ENCODE results near the gene ALDH5A1. TPM values are rescaled to one million over a fixed set of nuclear protein-coding genes. Genes with fewer than 3 reads are reported as not detected.

ALDH5A1 gene
- total and polyA plus RNA-seq, 8 donors = 0.58 to 9.8 (median 2.5) TPM

DNA sequence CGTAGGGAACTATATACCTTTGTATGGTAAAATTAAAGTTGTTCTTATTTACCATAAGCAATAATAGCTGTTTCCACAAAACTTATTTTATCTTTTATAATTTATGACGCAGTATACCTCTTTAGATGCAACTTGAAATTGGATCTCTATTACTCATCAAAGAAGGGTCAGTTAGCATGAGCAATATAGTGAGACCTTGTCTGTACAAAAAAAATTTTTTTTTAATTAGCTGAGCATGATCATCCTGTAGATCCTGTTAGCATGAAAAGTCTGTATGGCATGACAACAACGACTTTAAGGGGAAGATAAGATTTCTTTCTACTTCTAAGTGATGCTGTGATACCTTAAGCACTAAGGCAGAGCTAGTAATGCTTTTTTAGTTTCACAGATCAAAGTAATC is 5.9 kb downstream of the ALDH5A1 start:
- intact Hi-C loops (cut with DNase I; ENCODE audit: low total_unique reads) = no loop called here
- no peak overlapping the region for H3K27ac ChIP-seq
- 80 to 89% (median 82%) methylated on average over 3 of the region's 3 CpGs for WGBS, 5 donors

DNA sequence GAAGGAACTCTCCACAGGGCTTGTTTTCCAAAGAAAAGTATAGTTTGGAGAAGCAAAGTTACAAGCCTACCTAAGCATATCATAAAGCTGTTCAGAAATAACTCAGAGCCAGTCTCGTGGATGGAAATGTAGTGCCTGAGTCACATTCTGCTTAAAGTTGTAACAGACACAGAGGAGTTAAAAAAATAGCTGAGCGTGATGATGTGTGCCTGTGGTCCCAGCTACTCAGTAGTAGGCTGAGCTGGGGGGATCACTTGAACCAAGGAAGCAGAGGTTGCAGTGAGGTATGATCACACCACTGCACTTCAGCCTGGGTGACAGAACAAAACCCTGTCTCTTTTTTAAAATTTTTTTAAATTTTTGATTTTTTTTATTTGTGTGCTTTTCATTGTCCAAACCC is 6.6 kb downstream of the ALDH5A1 start:
- H3K4me3 ChIP-seq = no peak overlapping the region
- 76 to 96% (median 86%) methylated on average over 2 of the region's 2 CpGs for WGBS, 5 donors
- no peak for DNase-seq

More for the DNA sequence above, 5.9 kb downstream of the ALDH5A1 start:
- Histone ChIP-seq H3K9me3 (peaks cover 0 to 4% (median 0%) of the 10 kb centered on the region in 4 donors), H3K27me3 (no peaks in the 10 kb centered on the region), H3K36me3 (peaks cover 4 to 41% (median 25%) of the 10 kb centered on the region in 4 donors), H3K4me1 (peaks cover 0 to 8% (median 6%) of the 10 kb centered on the region in 4 donors), H3K4me3 (no peak overlapping the region)
- DNase-seq = no peak
- TF ChIP-seq EP300 (IDR thresholded peaks at IDR 0.05) = no peak
- no peak for TF ChIP-seq POLR2AphosphoS5 (IDR thresholded peaks at IDR 0.05)
- TF ChIP-seq, protein P1, sequence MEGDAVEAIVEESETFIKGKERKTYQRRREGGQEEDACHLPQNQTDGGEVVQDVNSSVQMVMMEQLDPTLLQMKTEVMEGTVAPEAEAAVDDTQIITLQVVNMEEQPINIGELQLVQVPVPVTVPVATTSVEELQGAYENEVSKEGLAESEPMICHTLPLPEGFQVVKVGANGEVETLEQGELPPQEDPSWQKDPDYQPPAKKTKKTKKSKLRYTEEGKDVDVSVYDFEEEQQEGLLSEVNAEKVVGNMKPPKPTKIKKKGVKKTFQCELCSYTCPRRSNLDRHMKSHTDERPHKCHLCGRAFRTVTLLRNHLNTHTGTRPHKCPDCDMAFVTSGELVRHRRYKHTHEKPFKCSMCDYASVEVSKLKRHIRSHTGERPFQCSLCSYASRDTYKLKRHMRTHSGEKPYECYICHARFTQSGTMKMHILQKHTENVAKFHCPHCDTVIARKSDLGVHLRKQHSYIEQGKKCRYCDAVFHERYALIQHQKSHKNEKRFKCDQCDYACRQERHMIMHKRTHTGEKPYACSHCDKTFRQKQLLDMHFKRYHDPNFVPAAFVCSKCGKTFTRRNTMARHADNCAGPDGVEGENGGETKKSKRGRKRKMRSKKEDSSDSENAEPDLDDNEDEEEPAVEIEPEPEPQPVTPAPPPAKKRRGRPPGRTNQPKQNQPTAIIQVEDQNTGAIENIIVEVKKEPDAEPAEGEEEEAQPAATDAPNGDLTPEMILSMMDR (IDR thresholded peaks at IDR 0.05) = no peak
- TF ChIP-seq POLR2A (IDR thresholded peaks at IDR 0.05) = no peak

DNA sequence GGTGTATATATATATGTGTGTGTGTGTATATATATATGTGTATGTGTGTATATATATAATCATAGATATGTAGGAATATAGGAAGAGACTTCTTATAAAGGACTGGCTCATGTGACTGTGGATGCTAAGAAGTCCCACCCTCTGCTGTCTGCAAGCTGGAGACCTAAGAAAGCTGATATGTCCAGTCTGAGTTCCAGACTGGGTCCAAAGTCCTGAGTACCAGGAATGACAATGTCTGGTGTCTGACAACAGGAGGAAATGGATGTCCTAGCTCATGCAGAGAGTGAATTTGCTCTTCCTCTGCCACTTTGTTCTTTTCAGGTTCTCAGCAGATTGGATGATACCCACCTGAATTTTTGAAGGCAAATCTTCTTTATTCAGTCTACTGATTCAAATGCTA is 7.1 kb downstream of the ALDH5A1 start:
- no peak for TF ChIP-seq POLR2A (IDR thresholded peaks at IDR 0.05)
- TF ChIP-seq POLR2AphosphoS5 (IDR thresholded peaks at IDR 0.05) = no peak
- TF ChIP-seq, protein P1 (IDR thresholded peaks at IDR 0.05) = no peak
- TF ChIP-seq EP300 (IDR thresholded peaks at IDR 0.05) = no peak
- peaks cover 0 to 4% (median 0%) of the 10 kb centered on the region in 4 donors for H3K9me3 ChIP-seq
- H3K27me3 ChIP-seq = no peaks in the 10 kb centered on the region
- H3K27ac ChIP-seq = no peak overlapping the region
- intact Hi-C loops (cut with DNase I; ENCODE audit: low total_unique reads) = no loop called here
- no peaks in the 10 kb centered on the region for H3K4me1 ChIP-seq
- H3K36me3 ChIP-seq = peaks cover 4 to 44% (median 31%) of the 10 kb centered on the region in 4 donors
- no peak overlapping the region for H3K4me3 ChIP-seq
- DNase-seq = no peak

More for the DNA sequence above, 6.6 kb downstream of the ALDH5A1 start:
- no peak overlapping the region for H3K27ac ChIP-seq
- peaks cover 4 to 43% (median 28%) of the 10 kb centered on the region in 4 donors for H3K36me3 ChIP-seq
- no peaks in the 10 kb centered on the region for H3K27me3 ChIP-seq
- TF ChIP-seq, protein P1 (IDR thresholded peaks at IDR 0.05) = no peak
- TF ChIP-seq POLR2A (IDR thresholded peaks at IDR 0.05) (no peak), EP300 (IDR thresholded peaks at IDR 0.05) (no peak), POLR2AphosphoS5 (IDR thresholded peaks at IDR 0.05) (no peak)
- peaks cover 0 to under 1% (median under 1%) of the 10 kb centered on the region in 4 donors for H3K4me1 ChIP-seq
- intact Hi-C loops (cut with DNase I; ENCODE audit: low total_unique reads) = no loop called here
- H3K9me3 ChIP-seq = peaks cover 0 to 4% (median 0%) of the 10 kb centered on the region in 4 donors

DNA sequence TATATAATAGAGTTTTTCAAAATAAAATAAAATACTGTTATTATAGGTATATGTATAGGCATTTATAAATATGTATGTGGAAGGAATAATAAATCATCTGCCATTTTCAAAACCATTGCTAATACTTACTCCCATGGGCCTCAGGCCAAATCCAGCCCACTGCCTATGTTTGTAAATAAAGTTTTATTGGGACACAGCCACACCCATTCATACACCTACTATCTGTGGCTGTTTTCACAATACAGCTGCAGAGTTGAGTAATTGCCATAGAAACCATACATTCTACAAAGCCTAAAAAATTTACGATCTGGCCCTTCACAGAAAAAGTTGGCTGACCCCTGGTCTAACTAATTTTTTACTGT is 9.5 kb downstream of the ALDH5A1 start:
- Histone ChIP-seq H3K4me3 (no peak overlapping the region), H3K9me3 (no peaks in the 10 kb centered on the region), H3K27ac (no peak overlapping the region), H3K27me3 (no peaks in the 10 kb centered on the region), H3K36me3 (peaks cover 4 to 58% (median 32%) of the 10 kb centered on the region in 4 donors), H3K4me1 (no peaks in the 10 kb centered on the region)
- no peak for TF ChIP-seq EP300 (IDR thresholded peaks at IDR 0.05)
- TF ChIP-seq, protein P1 (IDR thresholded peaks at IDR 0.05) = no peak
- TF ChIP-seq POLR2A (IDR thresholded peaks at IDR 0.05) = no peak
- DNase-seq = no peak
- 93 to 100% (median 100%) methylated on average over 1 of the region's 1 CpG for whole genome bisulfite sequencing, 5 donors
- intact Hi-C loops (cut with DNase I; ENCODE audit: low total_unique reads) = no loop called here
